Measurements from ENCODE around the gene DIAPH3. TPM values are rescaled to one million over a fixed set of nuclear protein-coding genes. Genes with fewer than 3 reads are reported as not detected.

Gene DIAPH3
- total RNA-seq, 2 donors from 2014 or later, result 0.27 to 2.4 TPM

DNA sequence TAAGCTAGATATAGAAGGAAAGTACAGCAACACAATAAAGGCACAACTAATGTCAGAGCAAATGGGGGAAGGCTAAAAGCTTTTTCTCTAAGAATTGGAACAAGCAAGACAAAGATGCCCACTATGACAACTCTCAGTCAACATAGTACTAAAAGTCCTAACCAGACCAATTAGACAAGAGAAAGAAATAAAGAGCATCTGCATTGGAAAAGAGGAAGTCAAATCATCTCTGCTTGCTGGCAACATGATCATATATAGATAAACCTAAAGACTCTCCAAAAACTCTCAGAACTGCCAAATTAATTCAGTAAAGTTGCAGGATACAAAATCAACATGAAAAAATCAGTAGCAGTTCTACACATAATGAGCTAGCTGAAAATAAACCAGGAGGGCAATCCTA, 542.0 kb downstream of the DIAPH3 start:
- H3K27me3 ChIP-seq (replicated peaks; ENCODE audit: insufficient read depth), result no peaks in the 10 kb centered on the region
- H3K27ac ChIP-seq, result no peak overlapping the region
- intact Hi-C loops (cut with DNase I), result no loop called here
- no peaks in the 10 kb centered on the region for H3K36me3 ChIP-seq
- H3K4me1 ChIP-seq (replicated peaks), result no peaks in the 10 kb centered on the region
- no peaks in the 10 kb centered on the region for H3K9me3 ChIP-seq
- H3K4me3 ChIP-seq, result no peak overlapping the region
- DNase-seq (ENCODE audit: low spot score), result no peak
- TF ChIP-seq, protein P1, sequence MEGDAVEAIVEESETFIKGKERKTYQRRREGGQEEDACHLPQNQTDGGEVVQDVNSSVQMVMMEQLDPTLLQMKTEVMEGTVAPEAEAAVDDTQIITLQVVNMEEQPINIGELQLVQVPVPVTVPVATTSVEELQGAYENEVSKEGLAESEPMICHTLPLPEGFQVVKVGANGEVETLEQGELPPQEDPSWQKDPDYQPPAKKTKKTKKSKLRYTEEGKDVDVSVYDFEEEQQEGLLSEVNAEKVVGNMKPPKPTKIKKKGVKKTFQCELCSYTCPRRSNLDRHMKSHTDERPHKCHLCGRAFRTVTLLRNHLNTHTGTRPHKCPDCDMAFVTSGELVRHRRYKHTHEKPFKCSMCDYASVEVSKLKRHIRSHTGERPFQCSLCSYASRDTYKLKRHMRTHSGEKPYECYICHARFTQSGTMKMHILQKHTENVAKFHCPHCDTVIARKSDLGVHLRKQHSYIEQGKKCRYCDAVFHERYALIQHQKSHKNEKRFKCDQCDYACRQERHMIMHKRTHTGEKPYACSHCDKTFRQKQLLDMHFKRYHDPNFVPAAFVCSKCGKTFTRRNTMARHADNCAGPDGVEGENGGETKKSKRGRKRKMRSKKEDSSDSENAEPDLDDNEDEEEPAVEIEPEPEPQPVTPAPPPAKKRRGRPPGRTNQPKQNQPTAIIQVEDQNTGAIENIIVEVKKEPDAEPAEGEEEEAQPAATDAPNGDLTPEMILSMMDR (IDR thresholded peaks at IDR 0.05), result no peak
- TF ChIP-seq POLR2A (IDR thresholded peaks at IDR 0.05) (no peak), POLR2AphosphoS5 (IDR thresholded peaks at IDR 0.05) (no peak)

Small RNAs within 50 kb of the gene (small RNA-seq; reads per million reads assigned to genes)
- gene RN7SL375P, result 0 reads per million in 2 donors
- gene RNY4P28, result 0.09 to 0.30 reads per million in 2 donors

Other genes with a start within 250 kb of the DIAPH3 start
- gene TDRD3, start 233.3 kb upstream of the DIAPH3 start, total RNA-seq, result 10 to 100 TPM; 14.6 to 14.7 TPM

Measured in prostate gland (tissue), 2 donors.